Measurements from ENCODE around the gene DNAJB8.

Gene DNAJB8

DNA sequence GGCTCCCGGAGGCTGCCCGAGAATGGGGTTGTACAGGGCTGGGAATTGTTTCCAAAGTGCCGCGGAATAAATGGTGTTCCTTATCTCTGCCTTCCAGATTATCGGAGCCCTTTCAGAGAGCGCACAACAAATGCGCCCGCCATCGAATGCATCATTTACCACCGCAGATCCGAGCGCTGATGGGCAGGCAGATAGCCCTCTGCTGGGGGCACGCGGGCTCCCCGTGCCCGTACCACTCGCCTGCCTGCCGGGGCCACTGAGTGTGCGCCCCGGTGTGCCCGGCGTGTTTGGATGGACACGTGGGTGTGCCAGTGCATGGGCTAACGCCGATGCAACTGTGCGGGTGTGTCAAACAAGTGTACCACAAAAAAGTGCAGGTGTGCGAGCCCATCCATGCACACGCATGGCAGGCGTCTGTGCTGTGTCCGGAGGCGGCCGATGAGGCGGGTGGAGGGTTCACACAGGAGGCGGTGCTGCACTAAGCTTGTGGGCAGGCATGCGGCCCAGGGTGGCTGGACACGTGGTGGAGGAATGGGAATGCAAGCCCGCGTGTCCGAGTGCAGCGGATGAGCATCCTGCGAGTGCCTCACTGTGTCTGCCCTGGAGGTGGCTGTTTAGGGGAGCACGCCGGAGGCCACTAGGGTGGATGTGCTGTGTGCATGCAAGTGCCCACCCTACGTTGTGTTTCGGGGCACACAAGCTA lies 30.1 kb upstream of the DNAJB8 start:
- peak in 13 of 42 donors; percentile 16 to 57 (median 30) for DNase-seq
- intact Hi-C loops (cut with DNase I): loop anchor here (5.0 kb wide), 1 partner anchor 69 kb away; no protein-coding TSS in a partner anchor

- DNase-seq: peak in 1 of 42 donors; percentile 27
- intact Hi-C loops (cut with DNase I): loop anchor here (5.0 kb wide), 1 partner anchor 69 kb away; no protein-coding TSS in a partner anchor
Observed at GRCh38 chr3:128496019-128496601, 29.4 kb upstream of the DNAJB8 start.

DNA sequence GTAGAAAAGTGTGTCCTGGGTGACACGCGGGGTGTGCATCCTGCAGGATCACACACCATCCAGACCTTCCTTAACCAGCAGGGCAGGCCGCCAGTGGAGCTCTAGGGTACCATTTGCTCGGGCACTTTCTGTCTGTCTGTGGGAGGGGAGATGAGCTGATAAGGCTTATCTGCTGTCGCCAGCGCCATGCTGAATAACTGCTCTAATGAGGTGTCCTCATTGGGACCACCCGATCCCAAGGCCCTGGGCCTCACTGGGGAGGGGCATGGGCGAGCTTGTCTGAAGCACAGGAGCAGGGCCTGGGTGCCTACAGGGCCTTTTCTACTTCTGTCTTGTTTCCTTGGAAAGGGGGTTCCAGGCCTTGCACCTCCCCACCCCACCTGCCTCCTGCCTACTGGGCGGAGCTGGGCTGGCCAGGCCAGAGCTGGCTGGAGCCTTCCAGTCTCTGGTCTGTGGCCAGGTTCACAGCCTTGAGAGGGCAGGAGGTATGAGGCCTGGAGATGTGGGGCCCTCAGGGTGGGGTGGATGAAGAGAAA lies 28.8 kb upstream of the DNAJB8 start:
- intact Hi-C loops (cut with DNase I): loop anchor here (5.0 kb wide), 1 partner anchor 68 kb away; no protein-coding TSS in a partner anchor
- peak in 4 of 42 donors; percentile 9 to 21 (median 16) for DNase-seq

DNA sequence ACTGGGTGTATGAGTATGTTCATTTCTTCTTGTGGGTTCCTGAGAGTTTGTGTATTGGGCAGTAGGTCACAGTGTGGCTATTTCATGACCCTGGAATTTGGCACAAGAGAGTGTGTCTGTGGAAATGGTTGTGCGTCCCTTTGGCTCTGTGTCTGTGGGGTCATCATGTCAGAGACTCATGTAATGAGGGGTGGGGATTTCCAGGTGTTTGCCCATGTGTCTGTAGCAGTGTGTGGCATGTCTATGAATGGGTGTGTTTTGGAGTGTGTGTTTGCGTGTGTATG lies 27.6 kb upstream of the DNAJB8 start:
- intact Hi-C loops (cut with DNase I): no loop called here
- DNase-seq: peak in 1 of 42 donors; percentile 6

DNA sequence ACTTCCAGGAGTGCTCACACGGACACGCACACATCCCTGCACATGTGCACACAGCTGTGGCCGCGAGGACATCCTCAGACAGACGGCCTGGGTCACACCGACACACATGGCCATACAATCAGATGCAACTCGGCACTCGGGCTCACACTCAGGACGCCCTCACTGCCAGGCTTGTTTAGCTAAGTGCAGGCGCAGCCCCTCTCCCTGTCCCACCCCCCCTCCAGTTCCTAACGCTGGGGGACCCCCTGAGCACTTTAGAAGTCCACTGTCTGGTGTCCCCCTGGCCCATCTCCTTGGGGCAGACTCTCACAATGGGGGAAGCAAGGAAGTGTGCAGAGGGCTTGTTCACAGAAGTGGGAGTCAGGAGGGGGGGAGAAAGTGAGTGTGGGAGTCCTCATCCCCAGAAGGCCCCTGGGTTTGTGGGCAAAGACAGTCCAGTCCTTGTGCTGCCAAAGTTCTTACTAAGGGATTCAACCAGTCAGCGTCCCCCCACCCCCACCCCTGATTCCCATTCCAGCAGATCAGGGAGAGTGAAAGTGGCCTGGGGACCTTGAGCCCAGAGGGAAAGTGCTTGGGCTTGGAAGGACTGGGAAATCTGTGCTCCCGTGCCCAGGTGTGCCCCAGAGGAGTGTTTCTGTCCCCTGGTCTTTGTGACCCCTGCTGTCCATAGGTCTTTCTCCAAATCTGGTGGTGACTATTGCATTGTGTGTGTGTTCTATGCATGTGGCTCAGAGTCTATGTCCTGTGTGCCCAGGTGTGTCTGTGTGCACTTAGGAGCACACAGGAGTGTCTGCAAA lies 27.1 kb upstream of the DNAJB8 start:
- intact Hi-C loops (cut with DNase I): no loop called here
- peak in 4 of 42 donors; percentile 6 to 21 (median 15) for DNase-seq

- intact Hi-C loops (cut with DNase I): no loop called here
Observed at GRCh38 chr3:128492671-128493569, 26.2 kb upstream of the DNAJB8 start, which contains the start of gene GATA2. GATA2 (minus strand) TSS chr3:128493201; CDS start chr3:128487031, 6,170 bp downstream.

DNA sequence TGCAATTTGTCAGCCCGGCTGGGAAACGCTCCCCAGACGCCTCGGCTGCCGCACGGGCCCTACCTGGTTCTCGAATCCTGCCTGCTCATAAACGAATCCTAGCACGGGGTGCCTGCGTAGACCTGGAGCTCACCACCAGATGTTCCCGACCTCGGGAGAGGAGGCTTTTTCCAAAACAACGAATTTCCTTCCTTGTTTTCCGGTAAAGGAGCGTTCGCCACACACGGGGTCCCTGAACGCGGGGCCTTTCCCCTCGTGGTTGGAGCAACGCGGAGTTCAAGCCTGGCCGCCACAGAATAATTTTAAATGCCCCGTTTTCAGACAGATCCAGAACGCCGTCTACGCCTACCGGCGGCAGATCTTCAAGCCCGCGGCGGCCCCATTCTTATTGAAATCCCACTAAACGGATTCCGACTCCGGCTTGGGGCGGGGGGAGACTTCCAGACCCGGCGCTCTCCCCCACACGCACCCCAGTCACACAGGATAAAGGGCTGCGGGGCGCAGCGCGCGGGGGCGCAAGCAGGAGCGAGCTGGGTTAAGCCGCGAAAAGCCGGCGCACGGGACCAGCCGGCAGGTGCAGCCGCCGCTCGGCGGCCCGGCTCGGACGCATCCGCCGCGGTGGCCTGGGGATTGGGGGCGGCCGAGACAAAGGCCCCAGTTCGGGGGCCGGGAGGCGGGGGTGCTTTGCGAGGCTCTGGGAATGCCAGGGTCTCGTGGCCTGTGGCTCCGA lies 25.4 kb upstream of the DNAJB8 start:
- peak in 5 of 42 donors; percentile 9 to 28 (median 26) for DNase-seq
- intact Hi-C loops (cut with DNase I): no loop called here

More at GRCh38 chr3:128492671-128493569, 26.2 kb upstream of the DNAJB8 start, which contains the start of gene GATA2:
- DNase-seq: peak in 4 of 42 donors; percentile 5 to 28 (median 16)

GRCh38 chr3:128491691-128491940 lies 24.9 kb upstream of the DNAJB8 start:
- DNase-seq: peak in 3 of 42 donors; percentile 13 to 27 (median 14)
- intact Hi-C loops (cut with DNase I): no loop called here

GRCh38 chr3:128490915-128491690 lies 24.4 kb upstream of the DNAJB8 start:
- peak in 5 of 42 donors; percentile 3 to 28 (median 10) for DNase-seq
- intact Hi-C loops (cut with DNase I): no loop called here

DNA sequence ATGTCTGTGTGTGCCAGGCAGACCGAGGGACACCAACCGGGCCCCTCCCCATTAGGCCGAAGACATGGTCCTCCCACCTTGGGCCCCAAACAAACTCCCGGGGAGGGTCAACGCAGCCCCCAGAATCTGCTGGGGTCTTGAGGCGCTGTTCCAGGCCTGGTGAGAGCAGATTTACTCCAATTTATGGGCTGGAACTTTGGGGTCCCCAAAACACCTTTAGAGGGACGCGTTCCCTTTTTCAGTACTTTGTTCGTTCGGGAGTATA lies 23.9 kb upstream of the DNAJB8 start:
- intact Hi-C loops (cut with DNase I): no loop called here
- DNase-seq: peak in 1 of 42 donors; percentile 4

DNA sequence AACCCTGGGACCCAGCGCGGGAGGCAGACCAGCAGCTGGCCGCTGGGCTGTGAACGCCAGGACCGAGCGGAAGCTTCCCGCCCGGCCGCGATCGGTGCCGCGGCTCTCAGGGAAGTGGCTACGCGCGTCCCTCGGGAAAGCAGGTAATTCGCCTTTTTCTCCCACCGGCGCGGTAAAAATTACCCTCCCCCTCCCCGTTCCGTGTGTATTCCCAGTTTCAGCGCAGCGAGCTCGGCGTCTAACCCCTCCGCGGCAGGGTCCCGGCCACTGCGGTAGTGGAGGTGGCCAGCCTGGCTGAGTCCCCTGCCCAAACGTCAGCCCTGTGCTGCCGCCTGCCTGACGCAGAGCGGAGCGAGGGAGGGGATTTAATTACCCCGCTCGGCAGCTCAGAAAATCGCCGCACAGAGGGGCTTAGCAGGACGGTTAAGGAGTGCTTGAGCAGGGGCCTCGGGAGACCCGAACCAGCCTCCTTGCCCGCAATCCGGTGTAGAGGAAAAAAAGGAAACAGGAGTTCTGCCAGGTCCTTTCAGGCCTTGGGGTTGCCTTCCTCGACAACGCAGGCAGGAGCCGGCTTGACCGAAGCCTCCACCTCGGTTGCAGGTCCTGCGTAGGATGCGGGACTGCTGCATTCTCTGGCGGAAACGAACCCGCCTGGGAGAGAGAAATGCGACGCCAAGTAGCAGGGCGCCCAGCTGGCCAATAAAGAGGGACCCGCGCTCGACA lies 23.4 kb upstream of the DNAJB8 start:
- intact Hi-C loops (cut with DNase I): no loop called here
- DNase-seq: peak in 3 of 42 donors; percentile 6 to 18 (median 14)

- peak in 2 of 42 donors; percentile 17 to 26 for DNase-seq
- intact Hi-C loops (cut with DNase I): no loop called here
Observed at GRCh38 chr3:128489674-128489926, 22.9 kb upstream of the DNAJB8 start.

DNA sequence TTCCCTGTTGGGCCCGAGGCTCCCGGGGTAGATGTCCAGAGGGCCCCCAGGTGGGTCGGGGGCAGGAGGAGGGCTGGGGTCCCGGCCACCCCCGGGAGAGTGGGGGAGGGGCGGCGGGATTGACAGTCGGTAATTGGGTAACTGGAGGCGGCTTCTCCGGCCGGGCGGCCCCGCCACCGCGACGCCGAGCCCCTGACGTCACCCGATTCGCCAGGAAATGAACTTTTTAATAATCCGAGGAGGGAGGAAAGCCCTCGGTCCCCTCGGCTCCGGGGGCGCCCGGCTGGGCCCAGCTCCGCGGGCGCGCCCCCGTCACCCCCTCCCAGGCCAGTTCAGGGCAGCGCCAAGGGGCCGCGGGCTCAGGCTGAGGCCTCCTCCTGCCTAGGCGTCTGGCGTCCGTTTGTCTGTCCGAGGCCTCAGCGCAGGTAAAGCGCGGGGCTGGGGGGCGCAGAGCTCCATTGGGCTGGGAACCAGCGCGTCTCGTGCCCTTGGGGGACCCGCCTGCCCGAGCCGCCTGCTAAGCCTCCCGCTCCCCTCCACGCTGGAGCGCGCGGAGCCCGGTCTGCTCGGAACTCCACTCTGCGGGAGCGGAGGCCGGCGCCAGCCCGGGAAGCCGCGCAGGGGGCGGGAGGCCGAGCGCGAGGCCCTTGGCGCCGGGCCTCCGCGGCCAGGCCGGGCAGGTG lies 22.4 kb upstream of the DNAJB8 start:
- DNase-seq: peak in 3 of 42 donors; percentile 5 to 24 (median 20)
- intact Hi-C loops (cut with DNase I): no loop called here

DNA sequence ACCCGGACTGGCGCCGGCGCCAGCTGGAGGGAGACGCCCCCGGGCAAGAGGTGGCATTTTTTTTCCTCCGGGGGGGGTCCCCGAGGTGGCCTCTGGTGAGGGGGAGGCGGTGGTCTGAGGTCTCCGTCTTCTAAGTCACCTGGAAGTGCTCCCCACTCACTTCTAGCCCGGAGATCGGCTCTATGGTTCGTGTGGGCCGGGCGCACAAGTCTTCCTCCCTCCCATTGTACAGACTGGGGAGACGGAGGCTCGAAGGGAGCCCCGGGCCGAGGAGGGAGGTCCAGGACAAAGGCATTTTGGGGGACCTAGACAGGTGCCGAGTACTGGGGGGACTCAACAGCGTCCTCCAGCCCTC lies 21.9 kb upstream of the DNAJB8 start:
- intact Hi-C loops (cut with DNase I): no loop called here
- peak in 1 of 42 donors; percentile 26 for DNase-seq

GRCh38 chr3:128487813-128488635 lies 21.3 kb upstream of the DNAJB8 start:
- DNase-seq: peak; percentile 21 to 83 (median 61)
- intact Hi-C loops (cut with DNase I): no loop called here

- no peak for DNase-seq
- intact Hi-C loops (cut with DNase I): no loop called here
Observed at GRCh38 chr3:128487538-128487812, 20.8 kb upstream of the DNAJB8 start.
